ENCODE data around the gene VWF. TPM values are rescaled to one million over a fixed set of nuclear protein-coding genes. Genes with fewer than 3 reads are reported as not detected.

VWF gene
- polyA plus RNA-seq, 3 donors: 7.3 to 12.4 (median 12.1) TPM

GRCh38 chr12:5946388-5946787, 178.1 kb downstream of the VWF start:
- no peak for DNase-seq (ENCODE audit: extremely low read depth in 1 of 11, low read depth in 9 of 11, low spot score in 4 of 11)

DNA sequence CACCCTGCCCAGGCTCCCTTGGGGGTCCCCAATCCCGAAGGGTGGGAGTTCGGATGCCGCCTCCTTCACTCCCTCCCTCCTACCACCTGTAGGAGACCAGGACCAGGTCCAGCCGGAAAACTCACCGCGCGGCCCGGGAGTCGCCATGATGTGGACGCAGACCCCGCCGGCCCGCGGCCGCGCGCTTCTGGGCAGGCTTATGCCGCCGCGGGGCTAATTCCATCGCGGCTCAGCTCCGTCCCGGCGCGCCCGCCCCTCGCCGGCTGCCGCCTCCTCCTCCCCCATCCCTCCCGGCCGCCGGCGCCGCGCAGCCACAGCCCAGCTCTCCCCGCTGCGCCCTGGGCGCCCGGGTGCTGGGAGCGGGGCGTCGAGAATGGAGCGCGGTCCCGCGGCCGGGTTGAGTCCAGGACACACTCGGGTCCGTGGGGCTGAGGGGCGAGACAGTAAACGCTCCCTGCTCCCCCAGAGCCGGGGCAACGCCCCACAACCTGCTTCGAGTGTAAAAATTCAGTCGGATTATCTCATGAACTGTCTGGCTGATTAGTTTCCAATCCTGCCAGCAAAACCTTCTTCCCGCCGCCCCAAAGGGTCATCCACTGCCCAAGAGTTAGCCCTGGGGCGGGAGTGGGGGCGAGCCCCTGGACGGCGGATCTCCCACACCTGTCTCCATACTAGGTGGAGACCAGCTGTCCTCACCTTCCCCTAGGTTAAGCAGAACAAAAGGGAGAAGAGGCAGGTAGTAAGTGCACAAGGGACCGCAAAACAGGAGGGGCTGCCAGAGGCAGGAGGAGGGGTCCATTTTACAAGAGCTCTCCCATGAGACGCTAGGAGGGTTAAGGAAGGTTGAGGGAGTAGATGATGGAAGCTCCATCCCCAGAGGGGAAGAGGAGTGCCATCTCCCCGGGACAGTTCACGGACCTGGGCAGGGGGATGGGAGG, 179.1 kb downstream of the VWF start, which contains the start of gene ANO2:
Gene ANO2, minus strand, starts transcription at position 189 of the 938 bp plus-strand sequence. Its CDS starts 42 bp downstream, at position 147.
- peak in 7 of 11 donors; percentile 19 to 58 (median 39) for DNase-seq (ENCODE audit: extremely low read depth in 1 of 11, low read depth in 9 of 11, low spot score in 4 of 11)

DNA sequence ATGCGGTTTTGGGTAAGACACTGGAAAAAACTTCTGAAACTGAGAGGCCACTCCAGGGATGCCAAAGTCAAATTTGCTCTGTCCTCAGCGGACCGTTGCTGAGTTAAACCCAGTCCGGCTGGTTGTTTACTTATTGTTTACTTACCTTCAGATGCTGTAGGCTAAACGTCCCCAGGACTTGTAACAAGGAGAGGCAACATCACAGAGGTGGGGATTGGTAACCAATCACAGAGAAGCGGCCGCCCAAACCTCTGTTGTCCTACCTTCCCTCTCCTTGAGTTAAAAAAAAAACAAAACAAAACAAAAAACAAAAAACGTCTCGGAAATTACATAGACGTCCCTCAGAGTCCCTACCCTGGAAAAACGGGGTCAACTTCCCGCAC, 179.8 kb downstream of the VWF start:
- no peak for DNase-seq (ENCODE audit: extremely low read depth in 1 of 11, low read depth in 9 of 11, low spot score in 4 of 11)

GRCh38 chr12:5944053-5944452, 180.4 kb downstream of the VWF start:
- no peak for DNase-seq (ENCODE audit: extremely low read depth in 1 of 11, low read depth in 9 of 11, low spot score in 4 of 11)

DNA sequence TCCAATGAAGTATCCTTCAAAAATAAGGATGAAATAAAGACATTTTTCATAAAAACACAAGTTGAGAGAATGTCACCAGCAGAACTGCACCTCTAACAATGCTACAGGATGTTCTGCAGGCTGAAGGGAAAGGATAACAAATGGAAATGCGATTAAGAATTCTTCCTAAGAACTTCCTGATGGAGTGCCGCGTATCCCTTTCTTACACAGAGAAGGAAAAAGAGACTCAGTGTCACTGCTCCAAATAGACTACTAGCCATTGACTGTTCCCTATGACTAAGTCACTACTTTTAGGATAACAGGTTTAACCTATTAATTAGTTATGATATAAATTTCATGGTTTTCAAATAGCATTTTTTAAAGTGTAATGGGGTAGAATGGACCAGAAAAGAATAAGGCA, 182.6 kb downstream of the VWF start:
- DNase-seq (ENCODE audit: extremely low read depth in 1 of 11, low read depth in 9 of 11, low spot score in 4 of 11): no peak

DNA sequence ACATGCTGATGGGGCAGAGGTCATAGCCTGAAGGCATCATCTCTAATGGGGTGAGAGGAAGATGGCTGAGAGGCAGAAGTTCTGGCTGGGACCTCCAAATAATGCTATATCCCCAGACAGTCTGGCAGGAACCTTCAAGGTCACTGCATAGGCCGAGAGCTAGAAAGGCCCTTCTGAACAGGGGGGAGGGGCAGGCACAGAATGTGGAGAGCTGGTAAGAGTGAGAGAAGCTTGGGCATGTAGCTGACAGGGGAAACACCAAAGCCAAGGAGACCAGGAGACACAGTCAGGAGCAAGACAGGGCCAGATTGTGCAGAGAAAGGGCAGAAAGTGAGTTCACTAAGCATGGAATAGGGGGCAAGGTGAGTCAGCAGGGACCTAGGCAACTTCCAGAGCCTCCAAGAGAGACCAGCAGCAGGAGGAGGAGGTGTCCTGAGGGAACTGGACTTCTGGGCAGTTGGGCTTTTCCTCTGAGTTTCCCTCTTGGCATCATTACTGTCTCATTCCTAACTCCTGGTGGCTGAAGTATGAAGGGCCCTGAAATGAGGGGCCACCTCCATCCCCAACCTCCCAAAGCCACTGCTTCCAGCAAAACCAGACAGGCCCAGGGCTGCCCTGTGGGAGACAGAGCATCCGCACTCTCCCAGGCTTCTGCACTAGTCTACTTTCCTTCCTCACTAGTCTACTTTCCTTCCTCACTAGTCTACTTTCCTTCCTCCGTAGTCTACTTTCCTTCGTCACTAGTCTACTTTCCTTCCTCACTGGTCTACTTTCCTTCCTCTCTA, 196.5 kb downstream of the VWF start:
- DNase-seq (ENCODE audit: extremely low read depth in 1 of 11, low read depth in 9 of 11, low spot score in 4 of 11): no peak

DNA sequence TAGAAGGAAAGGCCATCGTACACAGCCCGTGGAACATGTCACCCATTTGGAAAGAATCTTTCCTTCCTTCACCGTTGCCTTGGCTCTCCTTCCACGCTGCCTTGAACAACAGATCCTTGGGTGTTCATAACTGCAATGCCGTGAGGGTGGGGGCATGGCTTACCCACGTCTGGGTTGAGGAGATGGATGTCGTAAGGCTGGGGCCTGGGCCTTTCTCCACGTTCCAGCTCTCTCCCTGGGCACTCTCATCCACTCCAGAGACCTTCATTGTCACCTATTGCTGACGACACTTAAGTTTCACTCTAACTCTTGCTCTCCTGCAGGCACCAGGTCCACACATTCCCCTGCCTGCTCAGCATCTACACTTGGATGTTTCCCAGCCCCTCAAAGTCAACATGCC, 198.8 kb downstream of the VWF start:
- DNase-seq (ENCODE audit: extremely low read depth in 1 of 11, low read depth in 9 of 11, low spot score in 4 of 11): no peak

GRCh38 chr12:5924342-5924741, 200.1 kb downstream of the VWF start:
- no peak for DNase-seq (ENCODE audit: extremely low read depth in 1 of 11, low read depth in 9 of 11, low spot score in 4 of 11)

DNA sequence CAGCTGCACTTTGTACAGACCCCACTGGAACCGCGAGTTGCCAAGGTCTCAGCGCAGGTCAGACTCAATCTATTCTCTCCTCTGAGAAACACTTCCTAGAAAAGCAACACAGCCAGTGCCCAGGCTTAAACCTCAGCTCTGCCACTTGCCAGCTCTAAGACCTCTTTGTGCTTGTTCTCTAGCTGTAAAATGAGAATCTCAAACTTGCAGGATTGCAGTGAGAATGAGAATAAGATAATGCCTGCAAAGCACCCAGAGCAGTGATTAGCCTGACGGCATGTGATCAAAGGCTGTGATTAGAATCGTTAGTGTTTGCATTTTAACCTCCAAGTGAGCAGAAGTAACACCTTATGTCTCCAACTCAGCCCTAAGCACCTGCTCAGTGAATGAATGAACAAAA, 200.7 kb downstream of the VWF start:
- DNase-seq (ENCODE audit: extremely low read depth in 1 of 11, low read depth in 9 of 11, low spot score in 4 of 11): no peak

DNA sequence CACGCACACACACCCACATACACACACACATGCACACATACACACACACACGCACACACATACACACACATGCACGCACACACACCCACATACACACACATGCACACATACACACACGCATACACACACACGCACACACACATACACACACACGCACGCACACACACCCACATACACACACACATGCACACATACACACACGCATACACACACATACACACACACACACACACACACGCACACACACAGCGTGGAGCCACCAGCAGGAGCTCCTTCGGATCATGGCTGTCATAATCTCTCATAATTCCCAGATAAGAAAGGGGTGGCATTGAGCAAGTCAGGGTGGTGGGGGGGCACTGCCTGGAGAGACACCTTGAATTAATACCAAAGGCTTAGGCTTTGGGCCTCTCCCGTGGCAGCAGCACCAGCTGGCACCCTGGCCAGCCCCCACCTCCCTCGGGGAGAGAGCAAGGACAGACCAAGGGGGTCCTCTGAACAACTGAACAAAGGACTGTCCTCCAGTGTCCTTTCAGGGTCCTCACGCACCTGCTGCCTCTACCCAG, 201.3 kb downstream of the VWF start:
- no peak for DNase-seq (ENCODE audit: extremely low read depth in 1 of 11, low read depth in 9 of 11, low spot score in 4 of 11)

DNA sequence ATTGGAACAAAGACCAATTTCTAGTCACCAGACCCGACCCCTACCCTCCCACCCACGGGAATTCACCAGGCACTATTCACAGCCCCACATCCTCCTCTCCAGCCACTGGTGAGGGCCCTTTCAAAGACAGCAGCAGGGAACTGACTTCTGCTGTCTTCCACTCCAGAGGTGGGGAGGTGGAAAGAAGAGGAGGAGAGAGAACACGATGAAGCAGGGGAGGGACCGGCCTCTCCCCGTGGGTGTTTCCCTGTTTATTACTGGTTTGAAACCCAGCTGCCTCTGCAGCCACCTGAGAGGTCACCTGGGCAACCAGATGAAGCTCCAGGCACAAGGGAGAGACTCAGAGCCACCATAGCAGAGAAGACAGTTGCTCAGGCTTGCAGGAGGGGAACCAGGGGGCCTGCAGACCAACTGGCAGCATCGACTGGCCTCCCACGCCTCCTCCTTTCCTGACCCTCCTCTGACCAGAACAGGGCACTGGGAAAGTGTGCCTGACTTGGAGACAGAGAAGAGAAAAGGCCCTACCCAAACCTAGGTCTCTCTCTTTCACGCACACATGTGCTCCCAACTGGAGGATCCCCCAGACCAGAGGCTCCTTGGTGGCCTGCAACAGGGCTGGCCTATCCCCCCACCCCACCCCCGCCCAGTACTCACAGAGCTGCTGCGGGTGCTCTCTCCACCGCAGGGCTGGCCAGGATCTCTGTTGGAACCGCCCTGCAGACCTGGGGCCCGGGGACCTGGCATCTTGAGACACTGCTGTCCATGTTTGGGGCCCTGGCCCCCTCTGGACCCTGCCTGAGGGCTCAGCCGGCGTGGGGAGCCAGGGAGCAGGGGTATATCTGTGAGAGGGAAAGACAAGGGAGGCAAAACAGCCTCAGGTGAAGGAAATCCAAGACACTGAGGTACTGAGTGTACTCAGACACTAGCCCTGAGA, 202.2 kb downstream of the VWF start:
- peak in 1 of 11 donors; percentile 18 for DNase-seq (ENCODE audit: extremely low read depth in 1 of 11, low read depth in 9 of 11, low spot score in 4 of 11)

- no peak for DNase-seq (ENCODE audit: extremely low read depth in 1 of 11, low read depth in 9 of 11, low spot score in 4 of 11)
Measured at GRCh38 chr12:5921027-5921909, 203.2 kb downstream of the VWF start.

- no peak for DNase-seq (ENCODE audit: extremely low read depth in 1 of 11, low read depth in 9 of 11, low spot score in 4 of 11)
Measured at GRCh38 chr12:5916785-5917290, 207.6 kb downstream of the VWF start.

DNA sequence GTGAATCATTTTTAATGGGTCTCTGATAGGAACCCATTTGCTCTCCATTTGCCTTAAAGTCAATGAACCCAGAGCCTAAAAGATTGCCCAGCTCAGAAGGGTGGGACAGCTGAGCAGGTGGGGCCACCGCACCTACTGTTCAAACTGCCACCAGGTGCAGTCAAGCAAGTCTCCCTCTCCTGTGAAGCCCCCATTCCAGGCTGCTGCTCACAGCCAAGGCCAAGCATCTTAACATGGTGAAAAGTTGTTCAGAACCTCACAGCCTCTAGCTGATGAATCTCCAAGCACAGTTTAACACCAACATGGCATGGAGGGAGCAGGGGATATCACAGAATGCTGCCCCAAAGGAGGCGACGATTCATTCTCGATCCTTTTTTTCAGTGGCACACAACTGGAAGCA, 209.0 kb downstream of the VWF start:
- DNase-seq (ENCODE audit: extremely low read depth in 1 of 11, low read depth in 9 of 11, low spot score in 4 of 11): no peak

DNA sequence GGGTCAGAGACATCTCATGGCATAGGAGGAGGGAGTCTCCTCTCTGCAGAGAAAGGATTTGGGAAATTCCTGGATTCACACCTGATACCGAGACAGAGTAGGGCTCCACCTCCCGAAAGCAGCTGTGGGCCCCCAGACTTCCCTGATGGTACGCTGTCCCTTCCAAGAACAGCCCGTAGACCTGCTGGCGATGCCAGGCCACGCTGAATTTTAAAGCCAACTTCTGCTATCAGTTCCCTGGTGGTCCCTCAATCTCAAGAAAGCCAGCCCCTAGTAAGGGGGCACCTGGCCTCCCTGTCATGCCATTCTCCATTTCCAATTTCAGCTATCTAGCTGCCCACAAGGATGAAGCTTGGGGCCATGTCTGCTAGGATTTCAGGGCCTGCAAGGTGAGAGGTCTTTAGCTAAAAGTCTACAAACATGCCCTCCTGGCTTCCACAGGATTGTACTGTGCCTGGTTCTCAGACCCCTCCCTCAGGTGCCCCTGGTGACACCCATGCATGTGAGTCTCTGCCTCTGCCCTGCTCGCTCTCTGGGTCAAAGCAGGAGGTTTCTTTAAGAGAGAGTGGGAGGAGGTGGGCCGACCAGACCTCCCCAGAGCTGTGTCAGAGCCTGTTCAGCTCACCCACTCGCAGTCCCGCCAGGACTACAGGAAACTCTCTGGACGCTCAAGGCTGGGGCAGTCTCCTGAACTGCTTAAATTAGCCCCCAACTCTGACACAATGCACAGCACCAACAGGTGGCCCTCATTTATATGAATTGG, 209.9 kb downstream of the VWF start:
- no peak for DNase-seq (ENCODE audit: extremely low read depth in 1 of 11, low read depth in 9 of 11, low spot score in 4 of 11)

GRCh38 chr12:5913387-5913786, 211.1 kb downstream of the VWF start:
- no peak for DNase-seq (ENCODE audit: extremely low read depth in 1 of 11, low read depth in 9 of 11, low spot score in 4 of 11)
